ENCODE results near the gene CHRNA3. TPM values are rescaled to one million over a fixed set of nuclear protein-coding genes. Genes with fewer than 3 reads are reported as not detected.

CHRNA3 gene
- total RNA-seq, 1 donor from 2014 or later = 3.8 TPM

DNA sequence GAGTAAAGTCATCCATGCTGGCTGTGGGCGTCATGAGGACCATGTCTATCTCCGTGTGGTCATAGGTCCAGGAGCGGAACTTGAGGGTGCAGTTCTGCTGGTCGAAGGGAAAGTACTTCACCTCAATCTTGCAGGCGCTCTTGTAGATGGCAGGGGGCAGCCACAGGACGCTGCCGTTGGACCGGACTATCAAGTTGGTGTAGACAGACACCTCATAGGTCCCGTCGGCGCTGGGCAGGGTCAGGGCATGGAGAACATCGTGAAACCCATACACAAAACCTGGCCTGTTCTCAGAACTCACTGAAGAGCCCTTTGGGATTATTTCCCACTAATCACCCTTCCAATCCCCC is 8.9 kb upstream of the CHRNA3 start:
- no peak overlapping the region for H3K27ac Mint-ChIP-seq (ENCODE audit: unreplicated experiment)
- no peak for DNase-seq (ENCODE audit: low read depth, low spot score)
- peaks cover 50% of the 10 kb centered on the region for H3K27me3 Mint-ChIP-seq (ENCODE audit: low read depth)
- H3K4me3 Mint-ChIP-seq = no peak overlapping the region
- TF ChIP-seq, protein P1, sequence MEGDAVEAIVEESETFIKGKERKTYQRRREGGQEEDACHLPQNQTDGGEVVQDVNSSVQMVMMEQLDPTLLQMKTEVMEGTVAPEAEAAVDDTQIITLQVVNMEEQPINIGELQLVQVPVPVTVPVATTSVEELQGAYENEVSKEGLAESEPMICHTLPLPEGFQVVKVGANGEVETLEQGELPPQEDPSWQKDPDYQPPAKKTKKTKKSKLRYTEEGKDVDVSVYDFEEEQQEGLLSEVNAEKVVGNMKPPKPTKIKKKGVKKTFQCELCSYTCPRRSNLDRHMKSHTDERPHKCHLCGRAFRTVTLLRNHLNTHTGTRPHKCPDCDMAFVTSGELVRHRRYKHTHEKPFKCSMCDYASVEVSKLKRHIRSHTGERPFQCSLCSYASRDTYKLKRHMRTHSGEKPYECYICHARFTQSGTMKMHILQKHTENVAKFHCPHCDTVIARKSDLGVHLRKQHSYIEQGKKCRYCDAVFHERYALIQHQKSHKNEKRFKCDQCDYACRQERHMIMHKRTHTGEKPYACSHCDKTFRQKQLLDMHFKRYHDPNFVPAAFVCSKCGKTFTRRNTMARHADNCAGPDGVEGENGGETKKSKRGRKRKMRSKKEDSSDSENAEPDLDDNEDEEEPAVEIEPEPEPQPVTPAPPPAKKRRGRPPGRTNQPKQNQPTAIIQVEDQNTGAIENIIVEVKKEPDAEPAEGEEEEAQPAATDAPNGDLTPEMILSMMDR (conservative IDR thresholded peaks at IDR 0.05) = no peak
- no peaks in the 10 kb centered on the region for H3K36me3 Mint-ChIP-seq (ENCODE audit: low read depth)
- H3K9me3 Mint-ChIP-seq = peaks cover 6% of the 10 kb centered on the region
- no peaks in the 10 kb centered on the region for H3K4me1 Mint-ChIP-seq

DNA sequence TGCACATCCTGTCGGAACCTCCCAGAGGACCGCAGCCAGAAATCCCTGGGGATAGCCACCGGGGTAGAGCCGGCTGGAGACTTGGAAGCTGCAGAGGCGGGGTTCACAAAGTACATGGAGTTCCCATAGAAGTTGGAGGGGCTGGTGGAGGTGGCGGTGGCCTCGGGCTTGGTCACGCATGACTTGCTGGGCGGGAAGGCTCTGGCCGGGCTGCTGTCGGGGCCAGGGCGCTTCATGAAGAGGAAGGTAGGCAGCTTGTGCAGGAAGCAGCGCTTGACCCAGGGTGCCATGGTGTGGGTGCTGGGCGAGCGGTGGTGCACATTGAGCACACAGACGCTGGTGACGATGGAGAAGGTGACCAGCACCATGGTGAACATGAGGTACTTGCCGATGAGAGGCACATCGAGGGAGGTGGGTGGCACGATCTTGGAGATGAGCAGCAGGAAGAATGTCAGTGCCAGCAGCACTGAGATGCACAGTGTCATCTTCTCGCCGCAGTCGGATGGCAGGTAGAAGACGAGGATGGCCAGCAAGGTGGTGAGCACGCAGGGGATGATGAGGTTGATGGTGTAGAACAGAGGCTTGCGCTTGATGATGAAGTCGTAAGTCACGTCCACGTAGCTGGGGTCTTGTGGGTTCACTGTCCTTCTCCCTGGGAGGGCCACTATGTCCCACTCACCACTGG is 8.4 kb upstream of the CHRNA3 start:
- Mint-ChIP-seq H3K27ac (ENCODE audit: unreplicated experiment) (peak overlapping the region; percentile 7), H3K27me3 (ENCODE audit: low read depth) (peaks cover 52% of the 10 kb centered on the region), H3K36me3 (ENCODE audit: low read depth) (no peaks in the 10 kb centered on the region), H3K4me1 (no peaks in the 10 kb centered on the region), H3K4me3 (no peak overlapping the region), H3K9me3 (peaks cover 6% of the 10 kb centered on the region)
- TF ChIP-seq, protein P1 (conservative IDR thresholded peaks at IDR 0.05) = no peak
- DNase-seq (ENCODE audit: low read depth, low spot score) = no peak

DNA sequence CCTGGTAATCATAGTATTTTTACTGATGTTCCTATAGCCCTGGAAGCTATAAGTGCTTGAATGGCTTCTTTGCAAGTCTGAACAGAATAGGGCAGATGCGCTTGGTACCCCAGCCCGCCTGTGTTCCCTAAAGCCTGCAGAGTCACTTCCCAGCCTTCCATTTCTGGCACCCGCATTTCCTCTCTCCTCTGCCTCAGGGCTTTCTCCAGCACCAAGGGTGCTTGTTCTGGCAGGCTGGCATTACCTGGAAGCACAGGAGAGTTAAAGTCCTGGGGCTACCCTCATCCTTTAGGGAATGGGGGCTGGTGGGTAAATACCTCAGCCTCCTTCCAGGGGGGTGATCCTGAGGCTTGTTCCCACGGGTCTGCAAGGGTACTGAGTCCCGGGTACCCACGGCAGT is 7.4 kb upstream of the CHRNA3 start:
- Mint-ChIP-seq H3K4me3 (no peak overlapping the region), H3K4me1 (no peaks in the 10 kb centered on the region), H3K27me3 (ENCODE audit: low read depth) (peaks cover 56% of the 10 kb centered on the region), H3K27ac (ENCODE audit: unreplicated experiment) (no peak overlapping the region), H3K9me3 (peaks cover 6% of the 10 kb centered on the region), H3K36me3 (ENCODE audit: low read depth) (no peaks in the 10 kb centered on the region)
- TF ChIP-seq, protein P1 (conservative IDR thresholded peaks at IDR 0.05) = no peak
- DNase-seq (ENCODE audit: low read depth, low spot score) = no peak

DNA sequence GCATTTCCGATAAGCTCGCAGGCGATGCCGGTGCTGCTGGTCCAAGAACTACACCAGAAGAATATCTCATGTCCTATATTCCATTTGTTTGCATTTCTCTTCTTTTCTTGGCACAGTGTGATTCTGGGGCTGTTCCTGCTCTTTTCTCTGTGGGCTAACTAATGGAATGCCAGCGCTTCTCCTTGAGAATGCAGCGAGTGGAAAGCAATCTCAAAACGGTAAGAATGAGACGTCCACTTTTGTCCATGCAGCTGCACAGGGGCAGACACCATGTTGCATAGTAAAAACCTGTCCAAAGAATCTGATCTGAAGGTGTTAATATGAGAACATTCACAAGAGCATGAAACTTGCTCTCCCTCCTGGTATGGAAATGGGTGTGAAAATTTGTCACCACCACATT is 6.6 kb upstream of the CHRNA3 start:
- Mint-ChIP-seq H3K4me3 (no peak overlapping the region), H3K36me3 (ENCODE audit: low read depth) (no peaks in the 10 kb centered on the region), H3K9me3 (no peaks in the 10 kb centered on the region), H3K27me3 (ENCODE audit: low read depth) (peaks cover 58% of the 10 kb centered on the region), H3K4me1 (no peaks in the 10 kb centered on the region), H3K27ac (ENCODE audit: unreplicated experiment) (no peak overlapping the region)
- TF ChIP-seq, protein P1 (conservative IDR thresholded peaks at IDR 0.05) = no peak
- no peak for DNase-seq (ENCODE audit: low read depth, low spot score)

DNA sequence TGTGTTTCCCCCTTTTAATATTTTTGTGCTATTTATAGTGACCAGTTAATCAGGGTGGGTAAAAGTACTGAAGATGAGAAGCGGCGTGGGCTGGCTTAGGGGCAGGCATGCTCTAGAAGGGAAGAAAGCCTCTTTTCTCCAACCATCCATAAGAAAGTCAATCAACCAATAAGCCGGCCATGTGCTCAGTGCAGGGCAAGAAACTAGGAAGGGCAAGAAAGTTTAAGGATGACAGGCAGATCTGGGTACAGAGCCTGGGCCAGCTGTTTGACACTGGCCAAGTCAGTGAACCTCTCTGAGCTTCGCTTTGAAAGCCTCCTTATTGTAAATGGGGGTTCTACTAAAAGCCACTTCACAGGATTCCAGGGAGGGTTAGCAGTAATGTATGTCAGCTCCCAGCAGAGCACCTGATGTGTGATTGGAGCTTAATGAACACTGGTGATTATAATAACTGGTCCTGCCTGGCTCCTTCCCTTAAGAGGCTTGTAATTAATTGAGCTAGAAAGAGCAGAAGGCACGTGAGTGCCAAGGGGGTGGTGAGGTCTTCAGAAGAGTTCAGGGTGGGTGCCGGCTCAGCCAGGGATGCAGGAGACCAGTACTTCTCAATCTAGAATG is 5.7 kb upstream of the CHRNA3 start:
- Mint-ChIP-seq H3K4me3 (no peak overlapping the region), H3K27ac (ENCODE audit: unreplicated experiment) (no peak overlapping the region), H3K36me3 (ENCODE audit: low read depth) (peaks cover 2% of the 10 kb centered on the region), H3K4me1 (no peaks in the 10 kb centered on the region), H3K9me3 (no peaks in the 10 kb centered on the region), H3K27me3 (ENCODE audit: low read depth) (peaks cover 63% of the 10 kb centered on the region)
- TF ChIP-seq, protein P1 (conservative IDR thresholded peaks at IDR 0.05) = no peak
- no peak for DNase-seq (ENCODE audit: low read depth, low spot score)

All from neural crest cell (in vitro differentiated cells).